Upper lobe of right lung (tissue), 1 donor: ENCODE results near the gene YBX1. TPM values are rescaled to one million over a fixed set of nuclear protein-coding genes. Genes with fewer than 3 reads are reported as not detected.

Experiments
- ATAC-seq: fragments of 200-7000 bp; cut with Tn5 transposase; one replicate; pipeline ENCODE4 v1.9.1; 2020; ENCODE audit warnings: mild to moderate bottlenecking, moderate library complexity
- DNase-seq: peaks from one replicate; pipeline ENCODE4 v3.0.0-alpha.2; 2020
- H3K27ac ChIP-seq: fragments of 200-600 bp; one replicate; pipeline ENCODE4 v1.8.0; 2022
- H3K27me3 ChIP-seq: fragments of 200-600 bp; one replicate; pipeline ENCODE4 v1.8.0; 2022; ENCODE audit warnings: mild to moderate bottlenecking
- H3K36me3 ChIP-seq: fragments of 200-600 bp; one replicate; pipeline ENCODE4 v1.8.0; 2022
- H3K4me1 ChIP-seq: fragments of 200-600 bp; one replicate; pipeline ENCODE4 v1.8.0; 2022
- H3K4me3 ChIP-seq: fragments of 200-600 bp; one replicate; pipeline ENCODE4 v1.8.0; 2022; ENCODE audit warnings: mild to moderate bottlenecking
- H3K9me3 ChIP-seq: fragments of 200-600 bp; one replicate; pipeline ENCODE4 v1.8.0; 2022
- intact Hi-C: fragments of 100-400 bp; cut with DNase I; formaldehyde crosslinking; loops from one replicate; pipeline ENCODE4 v1.11.0; 2022
- total RNA-seq: library from RNA; stranded (reverse); fragmentation: NEBNext Ultra II Directional; extraction: Animal tissue kit (Norgen Biotek cat#: 25700); gene quantifications from one replicate; pipeline ENCODE4 v1.2.1, GENCODE V29; 2021
- TF ChIP-seq, protein P1 (sequence below): fragments of 200-600 bp; IDR thresholded peaks from one replicate; pipeline ENCODE4 v1.8.0; 2022; ENCODE audit warnings: antibody characterized with exemption
- donor health status: DM: no; HTN: yes; CAD: no; lungs with severe emphysema.

Gene YBX1
- total RNA-seq, 1 donor from 2014 or later, result 478 TPM

DNA sequence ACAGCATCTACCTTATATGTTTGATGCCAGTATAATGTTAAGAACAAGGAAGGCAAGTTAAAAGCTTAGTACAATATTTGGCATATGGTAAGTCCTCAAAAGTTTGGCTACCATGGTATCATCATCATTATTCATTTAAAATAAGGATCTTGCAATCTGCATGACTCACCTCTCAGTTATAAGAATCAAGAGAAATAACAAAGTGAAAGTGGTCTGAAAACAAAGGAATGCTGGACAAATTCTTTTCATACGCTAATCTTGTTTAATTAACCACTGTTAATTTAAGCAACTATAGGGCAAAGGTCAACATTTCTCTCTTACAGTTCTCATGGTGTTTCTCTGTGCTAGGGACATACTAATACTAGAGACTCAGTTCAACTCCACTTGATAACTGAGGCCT, 70.9 kb downstream of the YBX1 start:
- TF ChIP-seq, protein P1, sequence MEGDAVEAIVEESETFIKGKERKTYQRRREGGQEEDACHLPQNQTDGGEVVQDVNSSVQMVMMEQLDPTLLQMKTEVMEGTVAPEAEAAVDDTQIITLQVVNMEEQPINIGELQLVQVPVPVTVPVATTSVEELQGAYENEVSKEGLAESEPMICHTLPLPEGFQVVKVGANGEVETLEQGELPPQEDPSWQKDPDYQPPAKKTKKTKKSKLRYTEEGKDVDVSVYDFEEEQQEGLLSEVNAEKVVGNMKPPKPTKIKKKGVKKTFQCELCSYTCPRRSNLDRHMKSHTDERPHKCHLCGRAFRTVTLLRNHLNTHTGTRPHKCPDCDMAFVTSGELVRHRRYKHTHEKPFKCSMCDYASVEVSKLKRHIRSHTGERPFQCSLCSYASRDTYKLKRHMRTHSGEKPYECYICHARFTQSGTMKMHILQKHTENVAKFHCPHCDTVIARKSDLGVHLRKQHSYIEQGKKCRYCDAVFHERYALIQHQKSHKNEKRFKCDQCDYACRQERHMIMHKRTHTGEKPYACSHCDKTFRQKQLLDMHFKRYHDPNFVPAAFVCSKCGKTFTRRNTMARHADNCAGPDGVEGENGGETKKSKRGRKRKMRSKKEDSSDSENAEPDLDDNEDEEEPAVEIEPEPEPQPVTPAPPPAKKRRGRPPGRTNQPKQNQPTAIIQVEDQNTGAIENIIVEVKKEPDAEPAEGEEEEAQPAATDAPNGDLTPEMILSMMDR, result no peak
- H3K27ac ChIP-seq, result no peak overlapping the region
- no peak for DNase-seq
- no peaks in the 10 kb centered on the region for H3K27me3 ChIP-seq
- no peak for ATAC-seq
- H3K36me3 ChIP-seq, result peaks cover 80% of the 10 kb centered on the region
- intact Hi-C loops, result no loop called here
- no peaks in the 10 kb centered on the region for H3K9me3 ChIP-seq
- H3K4me1 ChIP-seq, result no peaks in the 10 kb centered on the region
- H3K4me3 ChIP-seq, result no peak overlapping the region

Other genes with a start within 250 kb of the YBX1 start
- 1.9 TPM for gene ZMYND12, start 226.4 kb upstream of the YBX1 start, total RNA-seq
- gene PPCS, start 225.9 kb upstream of the YBX1 start, total RNA-seq, result 52.8 TPM
- 5.0 TPM for gene CCDC30, start 219.1 kb upstream of the YBX1 start, total RNA-seq
- 20.0 TPM for gene PPIH, start 24.0 kb upstream of the YBX1 start, total RNA-seq
- not detected for gene CLDN19, start 57.8 kb downstream of the YBX1 start, total RNA-seq
- gene P3H1, start 84.6 kb downstream of the YBX1 start, total RNA-seq, result 22.3 TPM
- 6.1 TPM for gene C1orf50, start 84.8 kb downstream of the YBX1 start, total RNA-seq
- not detected for gene TMEM269, start 102.6 kb downstream of the YBX1 start, total RNA-seq
- 18.2 TPM for gene ERMAP, start 134.7 kb downstream of the YBX1 start, total RNA-seq
- gene SVBP, start 135.0 kb downstream of the YBX1 start, total RNA-seq, result 19.4 TPM
- gene ZNF691, start 164.2 kb downstream of the YBX1 start, total RNA-seq, result 8.2 TPM